ENCODE results near the gene ZNF236. TPM values are rescaled to one million over a fixed set of nuclear protein-coding genes. Genes with fewer than 3 reads are reported as not detected.

The ZNF236 gene
- total RNA-seq, 2 experiments from 2014 or later: 18.2 to 24.3 TPM

- no peaks in the 10 kb centered on the region for H3K9me3 Mint-ChIP-seq (ENCODE audit: insufficient read depth)
- no peaks in the 10 kb centered on the region for H3K27me3 Mint-ChIP-seq (ENCODE audit: low read depth)
- peaks cover 9% of the 10 kb centered on the region for H3K4me1 Mint-ChIP-seq (ENCODE audit: low read depth)
- ATAC-seq (no peak), DNase-seq (no peak)
- H3K4me3 Mint-ChIP-seq: no peak overlapping the region
- no peak overlapping the region for H3K27ac Mint-ChIP-seq
- ChIA-PET CTCF (interaction anchor here (0.7 to 1.1 kb wide), 2 partner anchors 10 to 140 kb away, joined by 3 read pairs; no protein-coding TSS in a partner anchor), POLR2A (no interaction called here)
- H3K36me3 Mint-ChIP-seq (ENCODE audit: low read depth): no peaks in the 10 kb centered on the region
These were observed 20.6 kb downstream of the ZNF236 start for GRCh38 chr18:76842837-76843530.

GRCh38 chr18:76844144-76844543 is 21.8 kb downstream of the ZNF236 start:
- ChIA-PET POLR2A (interaction anchor here (1.5 kb wide), 1 partner anchor 23 kb away, joined by 6 read pairs; the partner anchor contains the start of gene ZNF236), CTCF (interaction anchor here (1.0 to 1.8 kb wide), 3 partner anchors 15 to 40 kb away, joined by 3 to 11 read pairs (median 5); no protein-coding TSS in a partner anchor)
- H3K36me3 Mint-ChIP-seq (ENCODE audit: low read depth): peaks cover 2% of the 10 kb centered on the region
- DNase-seq: no peak
- H3K4me3 Mint-ChIP-seq: no peak overlapping the region
- no peak overlapping the region for H3K27ac Mint-ChIP-seq
- peaks cover 14% of the 10 kb centered on the region for H3K4me1 Mint-ChIP-seq (ENCODE audit: low read depth)
- ATAC-seq: no peak
- no peaks in the 10 kb centered on the region for H3K27me3 Mint-ChIP-seq (ENCODE audit: low read depth)
- H3K9me3 Mint-ChIP-seq (ENCODE audit: insufficient read depth): no peaks in the 10 kb centered on the region

- ChIA-PET POLR2A (interaction anchor here (0.5 to 1.5 kb wide), 2 partner anchors 8 to 23 kb away, joined by 3 to 6 read pairs; partner anchors contain the start of gene ZNF236), CTCF (interaction anchor here (1.0 to 1.8 kb wide), 3 partner anchors 15 to 41 kb away, joined by 3 to 11 read pairs (median 5); no protein-coding TSS in a partner anchor)
- Mint-ChIP-seq H3K27ac (no peak overlapping the region), H3K36me3 (ENCODE audit: low read depth) (peaks cover 2% of the 10 kb centered on the region), H3K4me1 (ENCODE audit: low read depth) (peaks cover 20% of the 10 kb centered on the region), H3K4me3 (no peak overlapping the region), H3K9me3 (ENCODE audit: insufficient read depth) (no peaks in the 10 kb centered on the region), H3K27me3 (ENCODE audit: low read depth) (no peaks in the 10 kb centered on the region)
- ATAC-seq (no peak), DNase-seq (no peak)
These were observed 22.6 kb downstream of the ZNF236 start for GRCh38 chr18:76844742-76845477.

- no peaks in the 10 kb centered on the region for H3K9me3 Mint-ChIP-seq (ENCODE audit: insufficient read depth)
- POLR2A ChIA-PET: no interaction called here
- CTCF ChIA-PET: no interaction called here
- DNase-seq (no peak), ATAC-seq (no peak)
- peaks cover 2% of the 10 kb centered on the region for H3K36me3 Mint-ChIP-seq (ENCODE audit: low read depth)
- peaks cover 22% of the 10 kb centered on the region for H3K4me1 Mint-ChIP-seq (ENCODE audit: low read depth)
- H3K27ac Mint-ChIP-seq: no peak overlapping the region
- no peaks in the 10 kb centered on the region for H3K27me3 Mint-ChIP-seq (ENCODE audit: low read depth)
- H3K4me3 Mint-ChIP-seq: no peak overlapping the region
These were observed 23.9 kb downstream of the ZNF236 start for GRCh38 chr18:76846217-76846616.

GRCh38 chr18:76847916-76848315 is 25.6 kb downstream of the ZNF236 start:
- POLR2A ChIA-PET: no interaction called here
- CTCF ChIA-PET: interaction anchor here (1.1 to 1.5 kb wide), 2 partner anchors 13 to 44 kb away, joined by 3 to 6 read pairs; no protein-coding TSS in a partner anchor
- Mint-ChIP-seq H3K4me1 (ENCODE audit: low read depth) (peaks cover 24% of the 10 kb centered on the region), H3K27ac (no peak overlapping the region), H3K27me3 (ENCODE audit: low read depth) (no peaks in the 10 kb centered on the region), H3K36me3 (ENCODE audit: low read depth) (peaks cover 18% of the 10 kb centered on the region), H3K9me3 (ENCODE audit: insufficient read depth) (no peaks in the 10 kb centered on the region), H3K4me3 (no peak overlapping the region)
- ATAC-seq: no peak
- no peak for DNase-seq

GRCh38 chr18:76850112-76850511 is 27.8 kb downstream of the ZNF236 start:
- H3K27ac Mint-ChIP-seq: peak overlapping the region; percentile 28
- H3K4me3 Mint-ChIP-seq: no peak overlapping the region
- H3K27me3 Mint-ChIP-seq (ENCODE audit: low read depth): no peaks in the 10 kb centered on the region
- H3K9me3 Mint-ChIP-seq (ENCODE audit: insufficient read depth): no peaks in the 10 kb centered on the region
- CTCF ChIA-PET: interaction anchor here (1.0 to 2.1 kb wide), 2 partner anchors 15 to 47 kb away, joined by 3 to 6 read pairs; no protein-coding TSS in a partner anchor
- DNase-seq (no peak), ATAC-seq (no peak)
- peaks cover 24% of the 10 kb centered on the region for H3K4me1 Mint-ChIP-seq (ENCODE audit: low read depth)
- peaks cover 21% of the 10 kb centered on the region for H3K36me3 Mint-ChIP-seq (ENCODE audit: low read depth)
- POLR2A ChIA-PET: no interaction called here

- ChIA-PET CTCF (no interaction called here), POLR2A (no interaction called here)
- DNase-seq: no peak
- Mint-ChIP-seq H3K27me3 (ENCODE audit: low read depth) (no peaks in the 10 kb centered on the region), H3K4me3 (no peak overlapping the region), H3K4me1 (ENCODE audit: low read depth) (peaks cover 25% of the 10 kb centered on the region), H3K27ac (no peak overlapping the region), H3K36me3 (ENCODE audit: low read depth) (peaks cover 28% of the 10 kb centered on the region), H3K9me3 (ENCODE audit: insufficient read depth) (no peaks in the 10 kb centered on the region)
- ATAC-seq: no peak
These were observed 33.2 kb downstream of the ZNF236 start for GRCh38 chr18:76855594-76855993.

- Mint-ChIP-seq H3K36me3 (ENCODE audit: low read depth) (peaks cover 26% of the 10 kb centered on the region), H3K9me3 (ENCODE audit: insufficient read depth) (no peaks in the 10 kb centered on the region), H3K4me1 (ENCODE audit: low read depth) (peaks cover 28% of the 10 kb centered on the region), H3K27me3 (ENCODE audit: low read depth) (no peaks in the 10 kb centered on the region), H3K27ac (no peak overlapping the region), H3K4me3 (no peak overlapping the region)
- DNase-seq (no peak), ATAC-seq (no peak)
- POLR2A ChIA-PET: no interaction called here
- CTCF ChIA-PET: no interaction called here
These were observed 35.1 kb downstream of the ZNF236 start for GRCh38 chr18:76857476-76857875.

- ChIA-PET CTCF (interaction anchor here (0.9 to 4.3 kb wide), 7 partner anchors 10 to 57 kb away, joined by 3 to 43 read pairs (median 3); no protein-coding TSS in a partner anchor), POLR2A (interaction anchor here (0.6 to 2.3 kb wide), 2 partner anchors 37 to 242 kb away, joined by 3 to 13 read pairs; partner anchors contain the start of gene ZNF236)
- Mint-ChIP-seq H3K4me1 (ENCODE audit: low read depth) (peaks cover 28% of the 10 kb centered on the region), H3K36me3 (ENCODE audit: low read depth) (peaks cover 33% of the 10 kb centered on the region), H3K27me3 (ENCODE audit: low read depth) (no peaks in the 10 kb centered on the region), H3K9me3 (ENCODE audit: insufficient read depth) (no peaks in the 10 kb centered on the region), H3K4me3 (peak overlapping the region; percentile 6), H3K27ac (peak overlapping the region; percentile 57)
- ATAC-seq (peak; percentile 86), DNase-seq (peak; percentile 48)
These were observed 37.4 kb downstream of the ZNF236 start for GRCh38 chr18:76859474-76860339.

- Mint-ChIP-seq H3K4me1 (ENCODE audit: low read depth) (peaks cover 28% of the 10 kb centered on the region), H3K27ac (no peak overlapping the region), H3K36me3 (ENCODE audit: low read depth) (peaks cover 33% of the 10 kb centered on the region), H3K9me3 (ENCODE audit: insufficient read depth) (no peaks in the 10 kb centered on the region), H3K4me3 (no peak overlapping the region), H3K27me3 (ENCODE audit: low read depth) (no peaks in the 10 kb centered on the region)
- ChIA-PET POLR2A (interaction anchor here (2.3 kb wide), 1 partner anchor 38 kb away, joined by 13 read pairs; the partner anchor contains the start of gene ZNF236), CTCF (interaction anchor here (1.1 to 4.3 kb wide), 4 partner anchors 14 to 58 kb away, joined by 3 to 43 read pairs (median 4); no protein-coding TSS in a partner anchor)
- no peak for ATAC-seq
- no peak for DNase-seq
These were observed 38.1 kb downstream of the ZNF236 start for GRCh38 chr18:76860411-76860810.

GRCh38 chr18:76866666-76867065 is 44.3 kb downstream of the ZNF236 start:
- no peaks in the 10 kb centered on the region for H3K4me1 Mint-ChIP-seq (ENCODE audit: low read depth)
- ChIA-PET POLR2A (no interaction called here), CTCF (no interaction called here)
- H3K4me3 Mint-ChIP-seq: no peak overlapping the region
- H3K36me3 Mint-ChIP-seq (ENCODE audit: low read depth): peaks cover 31% of the 10 kb centered on the region
- H3K27ac Mint-ChIP-seq: no peak overlapping the region
- H3K9me3 Mint-ChIP-seq (ENCODE audit: insufficient read depth): no peaks in the 10 kb centered on the region
- ATAC-seq (no peak), DNase-seq (no peak)
- no peaks in the 10 kb centered on the region for H3K27me3 Mint-ChIP-seq (ENCODE audit: low read depth)

Data from activated CD8-positive, alpha-beta T cell treated with anti-CD3 and anti-CD28 coated beads, Interleukin-2, amount 10 ng/mL, durations not matched to agents 7 days and 5 days (primary cell).